ENCODE measurements around the gene METTL23.
"Not testable (repeated sequence)": the region's sequence is repeated elsewhere in the genome, so short reads cannot be mapped to it uniquely, and the experiment has no call there.

METTL23 gene

DNA sequence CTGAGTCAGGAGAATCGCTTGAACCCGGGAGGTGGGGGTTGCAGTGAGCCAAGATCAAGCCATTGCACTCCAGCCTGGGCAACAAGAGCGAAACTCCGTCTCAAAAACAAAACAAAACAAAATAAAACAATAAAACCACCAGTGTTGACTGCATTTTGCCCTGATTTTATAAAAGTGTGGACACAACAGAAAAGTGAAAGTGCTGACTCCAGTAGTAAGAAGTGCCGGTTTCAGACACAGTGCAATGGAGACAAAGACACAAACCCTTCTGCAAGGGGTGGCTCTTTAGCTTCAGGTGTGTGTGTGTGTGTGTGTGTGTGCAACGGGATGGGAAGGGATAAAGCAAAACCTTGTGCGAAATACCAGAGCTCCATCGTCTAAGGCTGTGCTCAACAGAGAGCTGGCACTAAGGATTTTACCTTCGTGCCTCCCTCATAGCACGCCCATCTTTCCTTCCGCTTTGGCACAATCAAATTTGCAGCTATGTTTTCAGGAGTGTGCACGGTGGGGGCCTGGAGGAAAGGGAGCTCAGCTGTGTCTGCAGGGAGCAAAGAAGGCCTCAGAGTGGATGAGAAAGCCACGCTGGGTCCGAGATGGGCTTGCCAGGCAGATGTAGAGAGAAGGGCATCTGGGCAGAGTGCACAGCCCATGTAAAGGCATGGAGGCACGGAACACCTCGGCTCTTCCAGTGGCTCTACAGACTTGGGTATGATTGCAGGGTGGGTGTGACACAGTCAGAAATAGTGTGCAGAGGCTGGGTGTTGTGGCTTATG is 31.4 kb upstream of the METTL23 start:
- no peak for DNase-seq (ENCODE audit: low spot score)

GRCh38 chr17:76696763-76697701 is 29.6 kb upstream of the METTL23 start:
- DNase-seq (ENCODE audit: low spot score), result peak; percentile 40

- peak; percentile 92 for DNase-seq (ENCODE audit: low spot score)
Observed at GRCh38 chr17:76697702-76698465, 28.8 kb upstream of the METTL23 start.

DNA sequence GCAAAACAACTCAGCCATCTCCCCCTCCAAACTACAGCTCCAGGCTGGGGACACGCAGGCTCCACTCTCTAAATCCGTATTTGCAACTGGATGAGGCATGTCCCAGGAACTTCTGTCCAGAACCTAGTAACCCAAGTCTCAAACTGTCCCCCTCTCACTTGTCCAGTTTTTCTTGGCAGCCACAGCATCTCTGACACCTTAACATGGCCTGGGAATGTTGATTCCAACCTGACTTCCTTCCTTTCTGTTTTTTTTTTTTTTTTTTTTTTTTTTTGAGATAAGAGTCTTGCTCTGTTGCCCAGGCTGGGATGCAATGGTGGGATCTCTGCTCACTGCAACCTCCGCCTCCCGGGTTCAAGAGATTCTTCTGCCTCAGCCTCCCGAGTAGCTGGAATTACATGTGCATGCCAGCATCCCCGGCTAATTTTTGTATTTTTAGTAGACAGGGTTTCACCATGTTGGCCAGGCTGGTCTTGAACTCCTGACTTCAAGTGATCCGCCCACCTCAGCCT is 28.1 kb upstream of the METTL23 start:
- DNase-seq (ENCODE audit: low spot score), result not testable (repeated sequence)

GRCh38 chr17:76700270-76700616 is 26.4 kb upstream of the METTL23 start:
- DNase-seq (ENCODE audit: low spot score), result no peak

DNA sequence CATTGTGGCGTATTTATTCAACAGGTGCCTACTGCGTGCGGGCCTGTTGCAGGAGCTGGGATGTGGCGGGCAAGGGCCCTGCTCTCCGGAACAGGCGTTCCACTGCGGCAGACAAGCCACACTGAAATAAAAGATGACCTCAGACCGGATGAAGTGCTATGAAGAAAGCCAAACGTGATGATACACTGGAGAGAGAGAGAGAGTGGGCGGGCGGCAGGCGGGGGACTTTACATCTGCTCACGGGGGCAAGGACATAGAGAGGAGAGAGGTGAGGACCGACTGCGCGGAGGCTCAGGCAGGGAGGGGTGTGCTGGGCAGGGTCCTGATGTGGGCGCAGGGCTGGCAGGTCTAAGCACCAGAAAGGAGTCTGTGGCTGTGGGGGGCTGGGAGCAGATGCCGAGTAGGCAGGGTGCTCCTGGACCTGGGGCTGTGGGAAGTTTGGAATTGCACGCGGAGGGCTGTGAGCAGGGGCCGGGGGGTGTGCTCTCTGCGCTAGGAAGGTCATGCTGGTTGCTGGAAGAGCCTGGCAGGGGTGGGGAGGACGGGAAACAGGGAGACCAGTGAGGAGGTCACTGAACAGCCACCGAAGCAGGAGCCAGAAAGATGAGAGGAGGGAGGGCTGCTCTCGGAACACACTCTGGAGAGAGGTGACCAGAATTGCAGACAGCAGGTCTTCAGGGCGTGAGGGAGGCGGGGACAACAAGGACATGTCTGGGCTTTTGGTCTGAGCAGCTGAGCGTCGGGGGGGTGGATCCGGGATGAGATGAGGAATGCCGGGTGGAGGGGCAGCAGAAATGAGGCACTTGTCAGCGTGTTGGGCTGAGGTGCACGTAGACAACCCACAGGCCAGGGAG is 25.8 kb upstream of the METTL23 start:
- DNase-seq (ENCODE audit: low spot score), result peak; percentile 78

- no peak for DNase-seq (ENCODE audit: low spot score)
Observed at GRCh38 chr17:76701471-76701967, 25.1 kb upstream of the METTL23 start.

GRCh38 chr17:76702076-76702475 is 24.6 kb upstream of the METTL23 start:
- no peak for DNase-seq (ENCODE audit: low spot score)

GRCh38 chr17:76702941-76703637 is 23.6 kb upstream of the METTL23 start:
- DNase-seq (ENCODE audit: low spot score), result no peak

DNA sequence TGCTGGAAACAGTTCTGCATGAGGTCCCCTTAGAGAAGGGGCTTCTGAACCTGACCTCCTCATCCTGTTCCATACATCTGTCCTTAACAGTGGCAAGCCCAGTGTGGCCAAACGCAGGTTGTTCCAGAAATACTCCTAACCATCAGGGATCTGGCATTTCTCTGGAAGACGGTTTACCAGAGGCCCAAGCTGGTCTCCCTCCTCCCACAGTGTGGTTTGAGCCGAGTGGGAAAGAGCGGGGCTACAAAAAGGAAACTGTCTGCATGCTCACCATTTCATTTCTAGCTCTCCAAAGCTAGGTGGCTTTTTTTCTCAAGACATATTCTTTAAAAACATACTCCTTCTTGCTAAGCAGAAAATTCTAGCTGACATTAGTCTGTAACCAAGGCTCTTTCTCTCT is 21.8 kb upstream of the METTL23 start:
- no peak for DNase-seq (ENCODE audit: low spot score)

DNA sequence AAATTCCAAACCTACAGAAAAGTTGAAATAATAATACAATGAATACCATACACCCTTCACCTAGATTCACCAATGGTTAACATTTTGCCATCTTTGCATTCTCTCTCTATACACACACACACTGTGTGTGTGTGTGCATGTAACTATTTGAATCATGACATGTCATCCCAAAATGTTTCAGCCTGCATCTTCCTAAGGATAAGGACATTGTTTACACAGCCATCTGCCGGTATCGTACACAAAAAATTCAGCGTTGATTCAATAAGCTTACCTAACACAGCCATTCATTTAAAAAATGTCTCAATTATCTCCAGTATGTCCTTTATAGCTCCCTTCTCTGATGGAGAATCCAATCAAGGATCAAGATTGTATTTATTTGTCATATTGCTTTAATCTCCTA is 19.8 kb upstream of the METTL23 start:
- no peak for DNase-seq (ENCODE audit: low spot score)

- peak; percentile 82 for DNase-seq (ENCODE audit: low spot score)
Observed at GRCh38 chr17:76707985-76708807, 18.4 kb upstream of the METTL23 start.

DNA sequence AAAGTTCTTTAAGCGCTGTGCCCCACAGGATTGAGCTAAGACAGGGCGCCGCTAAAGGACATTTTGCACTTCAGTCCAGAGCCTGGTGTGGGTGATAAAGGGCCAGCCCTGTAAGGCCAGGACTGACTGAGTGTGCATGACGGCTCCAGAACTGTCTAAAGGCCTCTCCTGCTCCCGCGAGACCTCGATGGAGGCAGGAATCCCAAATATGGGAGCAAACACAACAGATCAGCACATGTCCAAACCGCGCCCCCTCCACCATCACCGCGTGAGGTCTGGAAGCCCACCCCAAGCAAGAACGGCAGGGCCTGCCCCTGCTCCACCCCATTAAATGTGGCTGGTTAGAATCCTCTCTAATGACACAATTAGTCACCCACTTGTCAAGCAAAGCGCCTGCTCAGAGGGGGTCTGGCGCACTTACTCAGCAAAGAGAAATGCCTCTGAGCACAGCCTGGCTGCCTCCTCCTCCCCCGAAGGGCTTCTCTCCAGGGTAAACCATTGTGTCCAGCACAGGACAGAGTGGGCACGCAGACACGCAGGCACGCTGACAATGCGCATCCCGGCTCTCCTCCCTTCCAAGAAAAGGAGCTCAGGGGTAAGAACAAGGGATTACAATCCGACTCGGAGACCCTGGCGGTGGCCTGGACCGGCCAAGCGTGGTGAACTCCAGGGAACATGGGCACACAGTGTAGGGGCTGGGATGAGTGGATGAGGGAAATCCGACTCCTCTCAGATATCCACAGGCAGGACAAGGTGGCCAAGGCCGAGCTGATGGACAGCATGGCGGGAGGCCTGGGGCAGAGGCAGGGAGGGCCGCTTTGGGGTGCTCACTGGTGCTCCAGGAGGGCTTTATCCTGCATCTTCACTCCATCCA is 17.3 kb upstream of the METTL23 start:
- DNase-seq (ENCODE audit: low spot score), result peak; percentile 97

DNA sequence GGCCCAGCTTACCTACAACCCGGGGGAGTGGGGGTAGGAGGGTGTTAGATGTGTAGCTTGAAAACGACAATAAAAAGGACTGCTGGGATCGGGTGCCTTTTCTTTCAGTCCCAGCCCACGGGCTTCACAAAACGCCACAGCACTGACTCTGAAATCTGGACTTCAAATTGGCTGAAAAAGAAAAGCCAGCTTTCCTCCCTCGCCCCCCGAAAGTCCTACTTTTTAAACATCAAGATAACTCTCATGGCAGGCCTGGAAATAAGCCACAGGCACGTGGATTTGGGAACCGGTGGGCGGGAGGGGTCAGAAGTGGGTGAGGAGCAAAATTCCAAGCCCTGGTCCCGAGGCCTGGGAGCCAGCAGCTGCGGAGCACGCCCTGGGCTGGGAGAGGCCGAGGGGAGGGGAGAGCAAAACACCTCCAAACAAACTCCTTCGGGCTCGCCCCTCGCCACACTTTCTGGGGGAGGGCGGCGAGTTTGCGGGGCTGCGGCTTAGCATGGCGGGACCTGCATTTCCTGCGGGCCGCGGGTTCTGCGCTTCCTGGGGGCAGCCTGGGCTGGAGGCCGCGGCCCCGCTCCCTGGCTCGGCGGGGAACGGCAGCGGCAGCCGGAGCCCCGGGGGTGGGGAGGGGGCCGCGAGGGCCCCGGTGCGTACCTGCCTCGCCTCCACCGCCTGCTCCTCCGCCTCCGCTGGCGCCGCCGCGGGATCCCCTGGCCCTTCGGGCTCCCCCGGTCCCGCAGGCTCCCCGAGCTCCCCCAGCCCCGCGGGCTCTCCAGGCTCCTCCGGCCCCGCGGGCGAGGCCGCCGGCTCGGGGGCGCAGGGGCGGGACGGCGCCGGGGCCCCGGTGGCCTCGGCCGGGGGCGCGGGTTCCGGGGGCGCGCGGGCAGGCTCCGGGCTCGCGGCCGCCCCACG is 16.4 kb upstream of the METTL23 start:
- not testable (repeated sequence) for DNase-seq (ENCODE audit: low spot score)

DNA sequence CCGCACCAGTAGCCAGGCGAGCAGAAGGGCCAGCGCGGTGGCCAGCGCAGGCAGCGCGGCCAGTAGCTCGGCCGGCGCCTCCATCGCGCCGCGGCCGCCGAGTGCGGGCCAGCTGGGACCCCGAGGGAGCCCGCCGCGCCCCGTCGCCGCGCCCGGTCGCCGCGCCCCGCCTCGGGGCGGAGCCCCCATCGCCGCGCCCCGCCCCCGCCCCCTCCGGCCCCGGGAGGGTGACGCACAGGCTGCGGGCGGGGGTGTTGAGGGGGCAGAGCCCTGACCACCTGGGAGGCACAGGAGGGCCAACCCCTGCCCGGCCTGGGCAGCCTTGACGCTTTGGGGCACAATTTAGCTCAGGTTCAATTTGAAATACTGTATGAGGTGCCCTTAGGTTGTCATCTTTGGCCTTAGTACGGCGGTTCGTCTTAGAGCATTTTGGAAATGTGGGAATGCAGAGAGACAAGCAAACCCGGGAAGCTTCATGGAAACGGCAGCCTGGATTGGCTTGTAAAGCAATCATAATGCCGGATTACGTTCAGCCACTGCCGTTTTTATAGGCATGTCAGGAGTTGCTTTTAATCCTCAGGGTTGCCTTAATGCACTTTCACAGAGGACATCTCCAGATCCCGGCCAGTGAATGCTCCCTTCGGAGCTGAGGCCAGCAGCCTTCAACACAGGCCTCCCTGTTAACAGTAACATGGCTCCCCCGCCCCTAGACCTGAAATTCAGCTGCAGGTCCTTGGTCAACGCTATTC is 15.6 kb upstream of the METTL23 start, which contains the start of gene MXRA7:
TSS of gene MXRA7 (minus strand) at position 103 of the 749 bp plus-strand sequence. CDS start at position 84, 19 bp downstream.
- DNase-seq (ENCODE audit: low spot score), result peak; percentile 56

- DNase-seq (ENCODE audit: low spot score), result not testable (repeated sequence)
Observed at GRCh38 chr17:76712321-76712720, 14.3 kb upstream of the METTL23 start.
